B cell (primary cell): ENCODE measurements around the gene TARS2.

Experiments
- CTCF ChIP-seq: fragments of 200-600 bp; IDR thresholded peaks from one replicate; pipeline ENCODE4 v1.8.0; 2022; ENCODE audit warnings: antibody characterized with exemption, mild to moderate bottlenecking
- EZH2 ChIP-seq: IDR thresholded peaks from 2 replicates; pipeline ENCODE4 v1.6.1; 2012; ENCODE audit warnings: borderline replicate concordance, low read depth, mild to moderate bottlenecking, moderate library complexity, low read length; ENCODE audit not compliant: insufficient read depth, poor library complexity, severe bottlenecking

GRCh38 chr1:150545486-150546032, 58.3 kb downstream of the TARS2 start:
- TF ChIP-seq CTCF, result no peak
- TF ChIP-seq EZH2, result no peak
